Stimulated activated CD8-positive, alpha-beta memory T cell treated with anti-CD3 and anti-CD28 coated beads, Interleukin-15, amount 100 ng/mL, for 1 hour (primary cell): ENCODE measurements around the gene ZNF75A.
A peak's percentile ranks its signal among the peaks of the same experiment; 100 is the strongest.

Experiments
- DNase-seq: peaks from one replicate; pipeline ENCODE4 v3.0.0-alpha.2; 2020; ENCODE audit warnings: low read depth

Gene ZNF75A

GRCh38 chr16:3289998-3290673 lies 15.2 kb upstream of the ZNF75A start:
- no peak for DNase-seq

DNA sequence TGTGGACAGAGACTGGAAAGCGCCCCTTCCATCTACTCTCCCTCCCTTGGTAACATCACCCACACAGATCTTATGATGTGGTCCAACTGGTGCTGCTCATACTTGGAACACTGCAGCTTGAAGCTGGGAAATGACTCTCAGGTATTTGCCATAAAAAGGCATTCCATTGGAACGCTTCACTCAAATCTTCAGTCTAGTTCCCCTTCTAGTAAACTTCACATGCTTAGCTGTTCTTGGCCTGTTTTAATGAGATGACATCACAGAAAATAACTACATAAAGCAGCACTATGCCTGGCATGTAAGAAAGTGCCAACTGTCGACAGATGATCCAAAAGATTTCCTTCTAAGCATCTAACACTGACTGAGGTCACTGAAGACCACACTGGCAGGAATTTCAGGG lies 12.7 kb upstream of the ZNF75A start:
- no peak for DNase-seq

DNA sequence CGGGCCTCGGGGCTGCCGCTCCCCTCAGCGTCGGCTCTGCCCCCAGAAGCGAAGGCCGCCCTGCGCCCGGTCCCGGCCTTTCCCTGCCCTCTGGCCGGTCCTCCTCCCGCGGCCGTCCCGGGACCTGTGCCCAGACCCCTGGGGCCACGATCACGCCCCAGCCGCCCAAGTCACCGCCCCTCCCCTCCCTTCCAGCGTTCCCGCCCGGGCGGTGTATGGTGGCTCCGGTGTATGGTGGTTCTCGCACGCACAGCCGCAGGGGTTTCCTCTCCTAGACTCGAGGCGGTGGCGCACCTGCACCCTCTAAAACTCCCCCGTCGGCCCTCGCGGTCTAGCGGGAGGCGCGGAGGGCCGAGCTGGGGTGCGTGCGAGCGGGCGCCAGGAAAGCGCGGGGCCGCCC lies 10.1 kb upstream of the ZNF75A start:
- no peak for DNase-seq

DNA sequence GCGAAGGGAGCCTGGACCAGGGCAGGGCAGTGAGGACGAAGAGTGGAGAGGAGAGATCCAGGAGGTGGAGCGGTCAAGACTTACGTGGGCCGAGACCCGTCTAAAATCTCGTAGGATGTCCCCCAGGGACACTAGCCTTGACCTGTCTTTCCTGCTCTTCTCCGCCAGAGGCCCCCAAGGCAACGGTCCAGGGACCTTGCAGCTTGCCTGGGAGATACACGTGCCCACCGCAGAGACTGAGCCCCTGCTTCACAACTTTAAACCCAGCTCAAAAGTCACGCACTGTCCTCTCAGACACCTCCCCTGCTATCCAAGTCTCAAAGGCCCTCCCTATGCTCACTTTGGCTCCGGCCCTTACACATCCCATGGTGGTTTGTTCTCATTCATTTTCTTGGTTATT lies 9.5 kb upstream of the ZNF75A start:
- DNase-seq: no peak

- no peak for DNase-seq
Measured at GRCh38 chr16:3304370-3304769, 927 bp upstream of the ZNF75A start.

GRCh38 chr16:3306078-3306477 lies 781 bp downstream of the ZNF75A start:
- DNase-seq: no peak

- DNase-seq: no peak
Measured at GRCh38 chr16:3311496-3311895, 6.2 kb downstream of the ZNF75A start.

DNA sequence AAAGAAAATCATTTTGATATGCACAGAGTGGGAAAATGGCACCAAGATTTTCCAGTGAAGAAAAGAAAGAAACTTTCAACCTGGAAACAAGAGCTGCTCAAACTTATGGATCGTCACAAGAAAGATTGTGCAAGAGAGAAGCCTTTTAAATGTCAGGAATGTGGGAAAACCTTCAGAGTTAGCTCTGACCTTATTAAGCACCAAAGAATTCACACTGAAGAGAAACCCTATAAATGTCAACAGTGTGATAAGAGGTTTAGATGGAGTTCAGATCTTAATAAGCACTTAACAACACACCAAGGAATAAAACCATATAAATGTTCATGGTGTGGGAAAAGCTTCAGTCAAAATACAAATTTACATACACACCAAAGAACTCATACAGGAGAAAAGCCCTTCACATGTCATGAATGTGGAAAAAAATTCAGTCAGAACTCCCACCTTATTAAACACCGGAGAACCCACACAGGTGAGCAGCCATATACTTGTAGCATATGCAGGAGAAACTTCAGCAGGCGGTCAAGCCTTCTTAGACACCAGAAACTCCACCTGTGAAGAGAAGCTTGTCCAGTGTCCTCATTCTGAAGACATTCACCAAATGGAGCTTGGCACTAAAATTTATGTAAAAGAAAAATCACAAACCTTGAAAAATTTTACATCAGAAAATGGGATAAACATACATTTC lies 12.2 kb downstream of the ZNF75A start:
- DNase-seq: no peak

DNA sequence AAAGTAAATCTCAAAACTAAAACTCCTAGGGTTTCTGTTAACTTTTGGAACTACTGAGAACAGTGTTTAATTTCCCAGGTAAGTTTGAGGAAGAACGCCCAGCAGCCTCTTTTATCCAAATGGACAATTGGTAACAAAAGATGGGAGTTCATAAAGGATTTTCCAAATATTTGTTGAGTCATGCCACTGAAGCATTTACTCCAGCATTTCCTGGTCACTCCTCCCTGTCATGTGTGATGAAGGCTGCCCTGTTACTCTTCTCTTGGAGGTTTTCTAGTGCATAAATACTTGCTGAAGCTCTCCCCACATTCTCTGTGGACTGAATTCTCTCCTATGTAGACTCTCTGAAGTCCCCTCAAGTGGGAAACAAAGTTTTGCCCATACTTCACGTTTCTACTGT lies 16.5 kb downstream of the ZNF75A start:
- DNase-seq: no peak

DNA sequence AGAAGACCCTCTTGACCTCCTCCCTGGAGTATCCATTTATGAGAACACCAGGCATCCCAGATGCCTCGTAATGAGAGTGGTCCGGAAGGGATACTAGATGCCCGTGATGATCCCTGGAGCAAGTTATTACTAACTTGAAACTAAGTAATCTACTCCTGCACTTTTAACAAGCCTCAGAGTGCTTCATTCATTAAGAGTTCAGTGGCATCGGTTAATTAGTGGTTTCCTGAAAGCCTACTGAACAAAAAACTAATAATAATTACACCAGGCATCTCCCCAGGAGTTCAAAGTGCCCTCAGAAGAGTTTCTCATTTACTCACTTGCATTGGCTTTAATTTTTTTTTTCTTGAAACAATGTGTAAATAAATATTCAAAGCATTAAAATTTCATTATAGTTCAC lies 22.2 kb downstream of the ZNF75A start:
- DNase-seq: no peak

DNA sequence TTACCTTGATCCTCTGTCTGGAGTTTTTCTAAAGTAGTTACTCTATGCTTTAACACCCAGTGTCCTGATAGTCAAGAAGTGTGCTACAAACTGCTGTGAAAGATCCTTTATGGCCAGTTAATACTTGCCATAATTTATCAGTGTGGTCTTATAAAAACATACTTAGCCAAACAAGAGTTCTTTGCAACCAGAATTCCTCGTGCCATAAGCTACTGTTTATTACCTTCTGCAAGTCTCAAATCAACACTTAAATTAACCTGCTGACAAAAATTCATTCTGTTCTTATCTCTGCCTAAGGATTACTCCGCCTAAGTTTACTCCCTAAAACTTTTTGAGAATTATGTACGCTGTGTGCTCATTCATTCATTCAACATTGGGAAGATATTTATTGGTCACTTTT lies 22.8 kb downstream of the ZNF75A start:
- no peak for DNase-seq

DNA sequence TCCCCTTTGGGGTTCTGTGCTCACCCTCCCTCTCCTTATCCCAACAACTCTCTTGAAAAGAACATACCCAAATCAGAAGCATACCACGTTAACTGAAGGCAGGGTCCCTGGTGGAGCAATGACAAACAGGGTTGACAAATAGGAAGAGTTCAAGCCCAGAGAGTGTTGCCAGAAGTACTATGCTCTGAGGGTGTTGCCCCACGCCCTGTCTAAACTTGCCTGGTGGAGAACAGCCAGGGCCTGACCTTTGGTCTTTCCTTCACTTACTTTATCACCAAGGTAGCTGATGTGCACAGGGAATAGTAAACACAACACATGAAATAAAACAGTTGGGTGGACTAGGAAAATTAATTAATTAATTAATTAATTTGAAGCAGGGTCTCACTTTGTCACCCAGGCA lies 23.3 kb downstream of the ZNF75A start:
- no peak for DNase-seq

- DNase-seq: no peak
Measured at GRCh38 chr16:3346041-3346440, 40.7 kb downstream of the ZNF75A start.

- no peak for DNase-seq
Measured at GRCh38 chr16:3347586-3347985, 42.3 kb downstream of the ZNF75A start.

- no peak for DNase-seq
Measured at GRCh38 chr16:3348547-3349167, 43.4 kb downstream of the ZNF75A start.

DNA sequence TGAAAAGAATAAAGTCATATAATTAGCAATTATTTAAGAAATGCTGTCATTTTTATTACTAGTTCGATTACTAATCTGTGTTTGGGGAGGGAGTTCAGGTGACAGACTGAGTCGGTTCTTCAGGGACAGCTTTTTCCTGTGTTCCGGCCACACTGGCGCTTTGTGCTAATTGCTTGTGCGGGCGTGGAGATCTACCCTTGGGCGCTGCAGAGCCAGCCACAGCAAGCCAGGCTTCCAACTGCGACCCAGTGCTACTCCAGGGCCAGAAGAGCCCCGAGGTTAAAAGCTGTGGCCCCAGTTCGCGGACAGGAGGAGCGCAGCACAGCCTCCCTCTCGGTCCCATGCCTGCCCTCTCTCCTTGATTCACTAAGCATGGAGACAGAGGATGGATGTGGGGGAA lies 43.9 kb downstream of the ZNF75A start:
- DNase-seq: no peak

- DNase-seq: no peak
Measured at GRCh38 chr16:3355589-3355988, 50.3 kb downstream of the ZNF75A start, which contains the start of gene OR2C1. Gene OR2C1, plus strand, starts transcription at chr16:3355889. Its CDS starts 52 bp downstream, at chr16:3355941.

DNA sequence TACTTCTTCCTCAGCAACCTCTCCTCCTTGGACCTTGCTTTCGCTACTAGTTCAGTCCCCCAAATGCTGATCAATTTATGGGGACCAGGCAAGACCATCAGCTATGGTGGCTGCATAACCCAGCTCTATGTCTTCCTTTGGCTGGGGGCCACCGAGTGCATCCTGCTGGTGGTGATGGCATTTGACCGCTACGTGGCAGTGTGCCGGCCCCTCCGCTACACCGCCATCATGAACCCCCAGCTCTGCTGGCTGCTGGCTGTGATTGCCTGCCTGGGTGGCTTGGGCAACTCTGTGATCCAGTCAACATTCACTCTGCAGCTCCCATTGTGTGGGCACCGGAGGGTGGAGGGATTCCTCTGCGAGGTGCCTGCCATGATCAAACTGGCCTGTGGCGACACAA lies 50.8 kb downstream of the ZNF75A start:
- no peak for DNase-seq

- DNase-seq: no peak
Measured at GRCh38 chr16:3358871-3359270, 53.6 kb downstream of the ZNF75A start.

- no peak for DNase-seq
Measured at GRCh38 chr16:3362931-3363330, 57.6 kb downstream of the ZNF75A start.

- no peak for DNase-seq
Measured at GRCh38 chr16:3363793-3364192, 58.5 kb downstream of the ZNF75A start.

DNA sequence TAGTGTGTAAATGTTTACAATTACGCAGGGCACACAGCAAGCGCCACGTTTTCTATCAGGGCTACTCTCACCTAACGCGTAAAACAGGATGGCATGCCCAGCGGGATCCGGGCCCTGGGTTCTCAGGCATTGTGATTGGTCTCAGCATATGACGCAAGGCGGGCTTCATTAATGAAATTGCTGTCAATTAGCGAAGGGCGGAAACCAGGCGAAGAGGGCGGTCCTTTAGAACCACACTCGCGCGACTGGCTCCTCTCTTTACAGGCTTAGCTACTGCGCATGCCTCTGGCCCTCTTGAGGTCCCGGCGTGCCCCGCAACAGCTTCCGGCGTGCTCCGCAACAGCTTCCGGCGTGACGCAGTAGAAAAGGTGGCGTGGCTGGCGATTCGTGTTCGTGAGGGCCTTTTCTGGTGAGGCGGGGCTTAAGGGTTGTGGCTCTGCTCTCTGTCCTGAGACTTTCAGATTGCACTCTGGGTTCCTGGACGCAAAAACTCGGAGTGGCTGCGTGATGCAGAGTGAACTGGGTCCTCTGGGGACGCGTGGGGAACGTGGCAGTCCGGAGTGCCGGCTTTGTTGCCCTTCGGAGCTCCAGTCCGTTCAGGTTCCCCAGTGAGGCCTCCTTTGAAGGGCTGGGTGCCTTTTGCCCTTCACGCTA lies 59.6 kb downstream of the ZNF75A start:
- peak; percentile 62 for DNase-seq
